GM10248 (cell line): ENCODE measurements around the gene CPT1C.

ENCODE experiments used
- CTCF ChIA-PET: fragments of 300-600 bp; sonication (Branson Sonifier 250); formaldehyde crosslinking; extraction: SDS; loops from one replicate; lab custom pipeline; 2021; ENCODE audit warnings: antibody characterized with exemption; lab: Yijun Ruan, JAX
- POLR2A ChIA-PET: fragments of 350-650 bp; sonication (Branson Sonifier 250); formaldehyde crosslinking; extraction: SDS; loops from one replicate; lab custom pipeline; 2020; ENCODE audit warnings: antibody characterized with exemption; lab: Yijun Ruan, JAX
- DNase-seq: peaks from one replicate; pipeline ENCODE4 v3.0.0; 2012; ENCODE audit errors: extremely low spot score
- CTCF ChIP-seq: IDR thresholded peaks from 2 replicates; pipeline ENCODE4 v1.5.1; 2012; ENCODE audit warnings: mild to moderate bottlenecking, low read depth; ENCODE audit errors: extremely low read depth, missing control alignments, control extremely low read depth

Gene CPT1C

GRCh38 chr19:49690656-49691242, at the start of gene CPT1C:
CPT1C (plus strand) TSS chr19:49691116; CDS start chr19:49692253, 1,137 bp downstream.
- ChIA-PET POLR2A (no interaction called here), CTCF (interaction anchor here (0.7 to 1.2 kb wide), 2 partner anchors 10 to 13 kb away, joined by 3 read pairs; no protein-coding TSS in a partner anchor)
- peak; percentile 64 for DNase-seq
- no peak for TF ChIP-seq CTCF

GRCh38 chr19:49641688-49642491, 49.0 kb upstream of the CPT1C start, which contains the start of gene SCAF1:
SCAF1 (plus strand) TSS chr19:49642209; CDS start chr19:49645027, 2,818 bp downstream.
- peak; percentile 97 for DNase-seq
- ChIA-PET POLR2A (interaction anchor here (0.5 to 3.1 kb wide), 10 partner anchors 23 to 146 kb away, joined by 3 to 29 read pairs (median 3); partner anchors contain the start of genes AP2A1, BCL2L12, IRF3 and NOSIP), CTCF (interaction anchor here (1.1 to 4.8 kb wide), 3 partner anchors 13 to 32 kb away, joined by 3 to 48 read pairs (median 7); no protein-coding TSS in a partner anchor)
- TF ChIP-seq CTCF = no peak

GRCh38 chr19:49642492-49643035, 48.4 kb upstream of the CPT1C start:
- no peak for TF ChIP-seq CTCF
- no peak for DNase-seq
- POLR2A ChIA-PET = interaction anchor here (0.8 to 3.1 kb wide), 8 partner anchors 22 to 286 kb away, joined by 3 to 29 read pairs (median 3); partner anchors contain the start of genes ATF5, BCL2L12, IRF3 and NOSIP
- CTCF ChIA-PET = interaction anchor here (1.1 to 4.8 kb wide), 5 partner anchors 13 to 72 kb away, joined by 3 to 48 read pairs (median 5); no protein-coding TSS in a partner anchor

- no peak for DNase-seq
- ChIA-PET CTCF (interaction anchor here (0.6 to 4.8 kb wide), 6 partner anchors 12 to 97 kb away, joined by 3 to 48 read pairs (median 4); partner anchors contain the start of genes BCL2L12 and IRF3), POLR2A (interaction anchor here (0.8 to 1.1 kb wide), 2 partner anchors 32 to 285 kb away, joined by 3 read pairs; partner anchors contain the start of genes ATF5 and NUP62)
- no peak for TF ChIP-seq CTCF
Observed at GRCh38 chr19:49643466-49643865, 47.5 kb upstream of the CPT1C start.

GRCh38 chr19:49645592-49645991, 45.3 kb upstream of the CPT1C start:
- DNase-seq = no peak
- TF ChIP-seq CTCF = no peak
- CTCF ChIA-PET = interaction anchor here (0.8 to 1.4 kb wide), 2 partner anchors 10 to 30 kb away, joined by 3 to 4 read pairs; no protein-coding TSS in a partner anchor
- POLR2A ChIA-PET = no interaction called here
